Measurements from ENCODE around the gene DGKQ.

DNA sequence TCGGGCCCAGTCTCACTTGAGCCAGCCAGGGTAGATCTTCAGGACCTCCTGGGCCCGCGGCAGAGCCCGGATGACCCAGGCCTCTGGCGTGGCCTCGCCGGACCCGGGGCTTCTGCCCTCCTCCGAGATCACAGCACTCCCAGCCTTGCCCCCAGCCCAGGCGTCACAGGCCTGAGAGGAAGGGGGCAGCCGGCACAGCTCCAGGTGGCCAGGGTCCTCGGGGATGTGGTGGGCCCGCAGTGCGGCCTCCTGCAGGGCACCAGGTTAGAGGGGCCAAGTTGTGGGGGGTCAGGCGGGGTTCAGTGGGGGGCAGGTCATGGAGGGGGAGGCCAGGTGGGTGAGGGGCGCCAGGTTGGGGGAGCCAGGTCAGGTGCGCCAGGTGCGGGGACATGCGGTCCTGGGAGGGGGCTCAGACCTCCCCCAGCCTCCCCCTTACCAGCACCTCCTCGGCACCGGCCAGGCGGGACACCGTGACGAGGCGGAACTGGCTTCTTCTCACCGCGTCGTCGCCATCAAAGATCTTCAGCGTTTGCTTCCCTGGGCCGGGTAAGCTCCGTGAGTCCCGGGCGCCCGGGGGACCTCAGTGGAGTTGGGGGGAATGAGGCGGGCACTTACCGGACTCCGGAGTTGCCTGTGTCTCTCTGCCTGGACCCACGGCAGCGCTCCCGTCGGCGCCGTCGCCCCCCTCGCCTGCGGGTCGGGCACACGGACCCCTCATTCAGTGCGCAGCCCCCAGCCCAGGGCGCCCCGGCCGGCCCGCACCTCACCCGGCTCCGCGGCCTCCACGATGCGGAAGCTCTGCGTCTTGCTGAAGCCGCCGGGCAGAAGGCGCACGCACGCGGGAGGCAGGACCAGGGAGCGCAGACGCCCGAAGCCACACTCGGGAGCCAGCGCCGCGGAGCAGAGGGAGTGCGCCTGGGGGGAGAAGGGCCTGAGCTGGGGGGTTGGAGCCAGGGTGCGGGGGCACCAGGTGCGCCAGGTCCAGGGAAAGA lies 6.0 kb downstream of the DGKQ start:
- TF ChIP-seq POLR2A (IDR thresholded peaks at IDR 0.05; ENCODE audit: low read length) (no peak), FOSL2 (IDR thresholded peaks at IDR 0.05) (no peak), FOSL2 (CRISPR knock-in tag; IDR thresholded peaks at IDR 0.05) (no peak), ZSCAN20 (CRISPR knock-in tag; IDR thresholded peaks at IDR 0.05) (no peak), CHD2 (IDR thresholded peaks at IDR 0.05; ENCODE audit: low read length, partially characterized antibody) (no peak), BHLHE40 (IDR thresholded peaks at IDR 0.05; ENCODE audit: low read depth, low read length) (no peak)
- TF ChIP-seq, protein P1, sequence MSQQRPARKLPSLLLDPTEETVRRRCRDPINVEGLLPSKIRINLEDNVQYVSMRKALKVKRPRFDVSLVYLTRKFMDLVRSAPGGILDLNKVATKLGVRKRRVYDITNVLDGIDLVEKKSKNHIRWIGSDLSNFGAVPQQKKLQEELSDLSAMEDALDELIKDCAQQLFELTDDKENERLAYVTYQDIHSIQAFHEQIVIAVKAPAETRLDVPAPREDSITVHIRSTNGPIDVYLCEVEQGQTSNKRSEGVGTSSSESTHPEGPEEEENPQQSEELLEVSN (IDR thresholded peaks at IDR 0.05; ENCODE audit: borderline replicate concordance, low read depth) = no peak
- TF ChIP-seq, protein P2, sequence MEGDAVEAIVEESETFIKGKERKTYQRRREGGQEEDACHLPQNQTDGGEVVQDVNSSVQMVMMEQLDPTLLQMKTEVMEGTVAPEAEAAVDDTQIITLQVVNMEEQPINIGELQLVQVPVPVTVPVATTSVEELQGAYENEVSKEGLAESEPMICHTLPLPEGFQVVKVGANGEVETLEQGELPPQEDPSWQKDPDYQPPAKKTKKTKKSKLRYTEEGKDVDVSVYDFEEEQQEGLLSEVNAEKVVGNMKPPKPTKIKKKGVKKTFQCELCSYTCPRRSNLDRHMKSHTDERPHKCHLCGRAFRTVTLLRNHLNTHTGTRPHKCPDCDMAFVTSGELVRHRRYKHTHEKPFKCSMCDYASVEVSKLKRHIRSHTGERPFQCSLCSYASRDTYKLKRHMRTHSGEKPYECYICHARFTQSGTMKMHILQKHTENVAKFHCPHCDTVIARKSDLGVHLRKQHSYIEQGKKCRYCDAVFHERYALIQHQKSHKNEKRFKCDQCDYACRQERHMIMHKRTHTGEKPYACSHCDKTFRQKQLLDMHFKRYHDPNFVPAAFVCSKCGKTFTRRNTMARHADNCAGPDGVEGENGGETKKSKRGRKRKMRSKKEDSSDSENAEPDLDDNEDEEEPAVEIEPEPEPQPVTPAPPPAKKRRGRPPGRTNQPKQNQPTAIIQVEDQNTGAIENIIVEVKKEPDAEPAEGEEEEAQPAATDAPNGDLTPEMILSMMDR (IDR thresholded peaks at IDR 0.05) = no peak
- TF ChIP-seq, protein P3, sequence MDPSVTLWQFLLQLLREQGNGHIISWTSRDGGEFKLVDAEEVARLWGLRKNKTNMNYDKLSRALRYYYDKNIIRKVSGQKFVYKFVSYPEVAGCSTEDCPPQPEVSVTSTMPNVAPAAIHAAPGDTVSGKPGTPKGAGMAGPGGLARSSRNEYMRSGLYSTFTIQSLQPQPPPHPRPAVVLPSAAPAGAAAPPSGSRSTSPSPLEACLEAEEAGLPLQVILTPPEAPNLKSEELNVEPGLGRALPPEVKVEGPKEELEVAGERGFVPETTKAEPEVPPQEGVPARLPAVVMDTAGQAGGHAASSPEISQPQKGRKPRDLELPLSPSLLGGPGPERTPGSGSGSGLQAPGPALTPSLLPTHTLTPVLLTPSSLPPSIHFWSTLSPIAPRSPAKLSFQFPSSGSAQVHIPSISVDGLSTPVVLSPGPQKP (IDR thresholded peaks at IDR 0.05; ENCODE audit: low read depth, low read length) = no peak
- TF ChIP-seq, protein P4, sequence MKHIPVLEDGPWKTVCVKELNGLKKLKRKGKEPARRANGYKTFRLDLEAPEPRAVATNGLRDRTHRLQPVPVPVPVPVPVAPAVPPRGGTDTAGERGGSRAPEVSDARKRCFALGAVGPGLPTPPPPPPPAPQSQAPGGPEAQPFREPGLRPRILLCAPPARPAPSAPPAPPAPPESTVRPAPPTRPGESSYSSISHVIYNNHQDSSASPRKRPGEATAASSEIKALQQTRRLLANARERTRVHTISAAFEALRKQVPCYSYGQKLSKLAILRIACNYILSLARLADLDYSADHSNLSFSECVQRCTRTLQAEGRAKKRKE (CRISPR knock-in tag; IDR thresholded peaks at IDR 0.05; ENCODE audit: low read depth) = no peak
- TF ChIP-seq, protein P5, sequence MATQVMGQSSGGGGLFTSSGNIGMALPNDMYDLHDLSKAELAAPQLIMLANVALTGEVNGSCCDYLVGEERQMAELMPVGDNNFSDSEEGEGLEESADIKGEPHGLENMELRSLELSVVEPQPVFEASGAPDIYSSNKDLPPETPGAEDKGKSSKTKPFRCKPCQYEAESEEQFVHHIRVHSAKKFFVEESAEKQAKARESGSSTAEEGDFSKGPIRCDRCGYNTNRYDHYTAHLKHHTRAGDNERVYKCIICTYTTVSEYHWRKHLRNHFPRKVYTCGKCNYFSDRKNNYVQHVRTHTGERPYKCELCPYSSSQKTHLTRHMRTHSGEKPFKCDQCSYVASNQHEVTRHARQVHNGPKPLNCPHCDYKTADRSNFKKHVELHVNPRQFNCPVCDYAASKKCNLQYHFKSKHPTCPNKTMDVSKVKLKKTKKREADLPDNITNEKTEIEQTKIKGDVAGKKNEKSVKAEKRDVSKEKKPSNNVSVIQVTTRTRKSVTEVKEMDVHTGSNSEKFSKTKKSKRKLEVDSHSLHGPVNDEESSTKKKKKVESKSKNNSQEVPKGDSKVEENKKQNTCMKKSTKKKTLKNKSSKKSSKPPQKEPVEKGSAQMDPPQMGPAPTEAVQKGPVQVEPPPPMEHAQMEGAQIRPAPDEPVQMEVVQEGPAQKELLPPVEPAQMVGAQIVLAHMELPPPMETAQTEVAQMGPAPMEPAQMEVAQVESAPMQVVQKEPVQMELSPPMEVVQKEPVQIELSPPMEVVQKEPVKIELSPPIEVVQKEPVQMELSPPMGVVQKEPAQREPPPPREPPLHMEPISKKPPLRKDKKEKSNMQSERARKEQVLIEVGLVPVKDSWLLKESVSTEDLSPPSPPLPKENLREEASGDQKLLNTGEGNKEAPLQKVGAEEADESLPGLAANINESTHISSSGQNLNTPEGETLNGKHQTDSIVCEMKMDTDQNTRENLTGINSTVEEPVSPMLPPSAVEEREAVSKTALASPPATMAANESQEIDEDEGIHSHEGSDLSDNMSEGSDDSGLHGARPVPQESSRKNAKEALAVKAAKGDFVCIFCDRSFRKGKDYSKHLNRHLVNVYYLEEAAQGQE (IDR thresholded peaks at IDR 0.05) = no peak
- TF ChIP-seq, protein P6, sequence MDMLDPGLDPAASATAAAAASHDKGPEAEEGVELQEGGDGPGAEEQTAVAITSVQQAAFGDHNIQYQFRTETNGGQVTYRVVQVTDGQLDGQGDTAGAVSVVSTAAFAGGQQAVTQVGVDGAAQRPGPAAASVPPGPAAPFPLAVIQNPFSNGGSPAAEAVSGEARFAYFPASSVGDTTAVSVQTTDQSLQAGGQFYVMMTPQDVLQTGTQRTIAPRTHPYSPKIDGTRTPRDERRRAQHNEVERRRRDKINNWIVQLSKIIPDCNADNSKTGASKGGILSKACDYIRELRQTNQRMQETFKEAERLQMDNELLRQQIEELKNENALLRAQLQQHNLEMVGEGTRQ (IDR thresholded peaks at IDR 0.05) = no peak

All from A549 (cell line).